Karpas-422 (cell line): ENCODE measurements around the gene PLCE1. TPM values are rescaled to one million over a fixed set of nuclear protein-coding genes. Genes with fewer than 3 reads are reported as not detected.

ENCODE experiments used
- DNase-seq: peaks from one replicate; pipeline ENCODE4 v3.0.0-alpha.2; 2015
- H2AFZ ChIP-seq: fragments of 200-600 bp; sonication (generic); 2 replicates; pipeline ENCODE4 v1.6.1; 2014; ENCODE audit warnings: antibody characterized with exemption, low read length, mixed read lengths
- H3K27ac ChIP-seq: fragments of 200-600 bp; sonication (generic); 2 replicates; pipeline ENCODE4 v1.5.1; 2014; ENCODE audit warnings: mild to moderate bottlenecking, low read length, moderate library complexity
- H3K27me3 ChIP-seq: fragments of 200-600 bp; sonication (generic); 2 replicates; pipeline ENCODE4 v1.6.1; 2014; ENCODE audit warnings: low read length, mixed read lengths
- H3K36me3 ChIP-seq: fragments of 200-600 bp; sonication (generic); 2 replicates; pipeline ENCODE4 v1.6.1; 2014; ENCODE audit warnings: low read length, mixed read lengths; ENCODE audit not compliant: insufficient read depth
- H3K4me1 ChIP-seq: fragments of 200-600 bp; sonication (generic); 2 replicates; pipeline ENCODE4 v1.6.1; 2014; ENCODE audit warnings: mild to moderate bottlenecking, low read length, mixed read lengths
- H3K4me2 ChIP-seq: fragments of 200-600 bp; sonication (generic); 2 replicates; pipeline ENCODE4 v1.6.1; 2014; ENCODE audit warnings: low read length, low read depth, mild to moderate bottlenecking; ENCODE audit not compliant: poor library complexity, severe bottlenecking
- H3K4me3 ChIP-seq: fragments of 200-600 bp; sonication (generic); 2 replicates; pipeline ENCODE4 v1.5.1; 2014; ENCODE audit warnings: mild to moderate bottlenecking, antibody characterized with exemption, low read length, mixed read lengths
- H3K79me2 ChIP-seq: fragments of 200-600 bp; sonication (generic); 2 replicates; pipeline ENCODE4 v1.6.1; 2014; ENCODE audit warnings: mild to moderate bottlenecking, low read length, mixed read lengths
- H3K9ac ChIP-seq: fragments of 200-600 bp; sonication (generic); 2 replicates; pipeline ENCODE4 v1.6.0; 2014; ENCODE audit warnings: low read length
- H3K9me2 ChIP-seq: fragments of 200-600 bp; sonication (generic), shearing (Covaris generic); replicated peaks from 2 replicates; pipeline ENCODE4 v1.6.0; 2014; ENCODE audit warnings: mild to moderate bottlenecking, low read length, moderate library complexity; ENCODE audit not compliant: insufficient read depth
- H3K9me3 ChIP-seq: fragments of 300-700, 200-600 bp; sonication (generic); 2 replicates; pipeline ENCODE4 v1.6.1; 2014; ENCODE audit warnings: low read length, mixed read lengths
- H4K20me1 ChIP-seq: fragments of 200-600 bp; sonication (generic); 2 replicates; pipeline ENCODE4 v1.6.1; 2014; ENCODE audit warnings: mild to moderate bottlenecking, antibody characterized with exemption, low read length, low read depth; ENCODE audit not compliant: insufficient read depth
- total RNA-seq: library from RNA; depleted of rRNA; stranded (reverse); fragments of >200 nt; shearing (Covaris generic); gene quantifications from 2 replicates; pipeline ENCODE4 v1.2.3, GENCODE V29; 2014; ENCODE audit warnings: low replicate concordance

PLCE1 gene
- total RNA-seq, 1 experiment from 2014 or later: not detected

GRCh38 chr10:94005050-94005449 is 11.3 kb downstream of the PLCE1 start:
- Histone ChIP-seq H3K4me1 (no peaks in the 10 kb centered on the region), H3K9ac (no peak overlapping the region), H3K4me3 (no peak overlapping the region), H3K9me3 (no peaks in the 10 kb centered on the region), H4K20me1 (no peaks in the 10 kb centered on the region), H3K27ac (no peak overlapping the region), H3K9me2 (no peaks in the 10 kb centered on the region), H3K27me3 (no peaks in the 10 kb centered on the region), H3K4me2 (no peak overlapping the region), H2AFZ (no peak overlapping the region), H3K79me2 (no peaks in the 10 kb centered on the region), H3K36me3 (no peaks in the 10 kb centered on the region)
- DNase-seq: no peak

GRCh38 chr10:94006591-94007550 is 13.1 kb downstream of the PLCE1 start:
- H3K9ac ChIP-seq: no peak overlapping the region
- no peaks in the 10 kb centered on the region for H4K20me1 ChIP-seq
- H3K27me3 ChIP-seq: no peaks in the 10 kb centered on the region
- H3K27ac ChIP-seq: no peak overlapping the region
- H3K36me3 ChIP-seq: no peaks in the 10 kb centered on the region
- H3K9me3 ChIP-seq: no peaks in the 10 kb centered on the region
- H3K79me2 ChIP-seq: no peaks in the 10 kb centered on the region
- no peak overlapping the region for H3K4me3 ChIP-seq
- no peak for DNase-seq
- no peak overlapping the region for H2AFZ ChIP-seq
- H3K4me2 ChIP-seq: no peak overlapping the region
- H3K4me1 ChIP-seq: no peaks in the 10 kb centered on the region
- no peaks in the 10 kb centered on the region for H3K9me2 ChIP-seq

GRCh38 chr10:94008526-94008925 is 14.8 kb downstream of the PLCE1 start:
- Histone ChIP-seq H3K4me3 (no peak overlapping the region), H3K9ac (no peak overlapping the region), H3K4me2 (no peak overlapping the region), H3K9me2 (no peaks in the 10 kb centered on the region), H3K36me3 (no peaks in the 10 kb centered on the region), H3K9me3 (no peaks in the 10 kb centered on the region), H2AFZ (no peak overlapping the region), H3K79me2 (no peaks in the 10 kb centered on the region), H3K27ac (no peak overlapping the region), H3K27me3 (no peaks in the 10 kb centered on the region), H3K4me1 (no peaks in the 10 kb centered on the region), H4K20me1 (no peaks in the 10 kb centered on the region)
- DNase-seq: no peak

DNA sequence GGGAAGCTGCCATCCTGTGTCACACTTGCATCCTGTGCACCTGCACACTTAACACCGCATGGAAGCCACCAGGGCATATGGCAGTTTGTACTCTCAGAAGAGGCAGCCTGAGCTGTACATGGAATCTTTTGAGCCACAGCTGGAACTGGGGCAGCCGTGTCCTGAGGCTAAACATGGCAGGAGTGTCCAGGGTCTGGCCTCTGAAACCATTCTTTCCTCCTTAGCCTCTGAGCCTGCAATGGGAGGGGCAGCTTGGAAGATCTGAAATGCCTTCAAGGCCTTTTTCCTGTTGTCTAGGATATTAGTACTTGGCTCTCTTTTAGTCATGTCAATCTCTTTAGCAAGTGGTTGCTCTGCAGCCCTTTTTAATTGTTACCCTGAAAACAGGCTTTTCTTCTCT is 16.4 kb downstream of the PLCE1 start:
- Histone ChIP-seq H3K27ac (no peak overlapping the region), H3K4me2 (no peak overlapping the region), H3K27me3 (no peaks in the 10 kb centered on the region), H3K36me3 (no peaks in the 10 kb centered on the region), H3K4me1 (no peaks in the 10 kb centered on the region), H4K20me1 (no peaks in the 10 kb centered on the region), H3K9me2 (no peaks in the 10 kb centered on the region), H3K9me3 (no peaks in the 10 kb centered on the region), H3K9ac (no peak overlapping the region), H3K4me3 (no peak overlapping the region), H2AFZ (no peak overlapping the region), H3K79me2 (no peaks in the 10 kb centered on the region)
- no peak for DNase-seq

GRCh38 chr10:94010886-94011285 is 17.2 kb downstream of the PLCE1 start:
- Histone ChIP-seq H3K79me2 (no peaks in the 10 kb centered on the region), H3K4me1 (no peaks in the 10 kb centered on the region), H3K4me2 (no peak overlapping the region), H4K20me1 (no peaks in the 10 kb centered on the region), H2AFZ (no peak overlapping the region), H3K9me3 (no peaks in the 10 kb centered on the region), H3K4me3 (no peak overlapping the region), H3K36me3 (no peaks in the 10 kb centered on the region), H3K27ac (no peak overlapping the region), H3K9ac (no peak overlapping the region), H3K27me3 (no peaks in the 10 kb centered on the region), H3K9me2 (no peaks in the 10 kb centered on the region)
- DNase-seq: no peak

DNA sequence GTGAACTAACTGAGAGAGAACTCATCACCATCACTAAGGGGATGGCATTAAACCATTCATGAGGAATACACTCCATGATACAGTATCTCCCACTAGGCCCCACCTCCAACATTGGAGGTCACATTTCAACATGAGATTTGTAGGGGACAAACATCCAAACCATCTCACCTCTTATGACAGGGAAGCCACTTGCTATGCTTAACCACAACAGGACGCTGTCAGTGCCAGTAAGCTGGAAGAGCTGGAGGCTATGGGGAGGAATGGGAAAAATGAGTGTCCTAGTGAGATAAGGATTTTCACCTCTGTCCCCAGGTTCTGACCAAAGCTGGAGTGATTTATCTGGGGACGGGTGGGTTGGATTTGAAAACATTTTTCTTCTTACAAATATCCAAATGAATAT is 17.6 kb downstream of the PLCE1 start:
- H3K9ac ChIP-seq: no peak overlapping the region
- H3K4me3 ChIP-seq: no peak overlapping the region
- H3K79me2 ChIP-seq: no peaks in the 10 kb centered on the region
- H3K9me2 ChIP-seq: no peaks in the 10 kb centered on the region
- H3K36me3 ChIP-seq: no peaks in the 10 kb centered on the region
- H3K4me2 ChIP-seq: no peak overlapping the region
- DNase-seq: no peak
- no peak overlapping the region for H3K27ac ChIP-seq
- H4K20me1 ChIP-seq: no peaks in the 10 kb centered on the region
- H2AFZ ChIP-seq: no peak overlapping the region
- no peaks in the 10 kb centered on the region for H3K4me1 ChIP-seq
- no peaks in the 10 kb centered on the region for H3K9me3 ChIP-seq
- no peaks in the 10 kb centered on the region for H3K27me3 ChIP-seq

DNA sequence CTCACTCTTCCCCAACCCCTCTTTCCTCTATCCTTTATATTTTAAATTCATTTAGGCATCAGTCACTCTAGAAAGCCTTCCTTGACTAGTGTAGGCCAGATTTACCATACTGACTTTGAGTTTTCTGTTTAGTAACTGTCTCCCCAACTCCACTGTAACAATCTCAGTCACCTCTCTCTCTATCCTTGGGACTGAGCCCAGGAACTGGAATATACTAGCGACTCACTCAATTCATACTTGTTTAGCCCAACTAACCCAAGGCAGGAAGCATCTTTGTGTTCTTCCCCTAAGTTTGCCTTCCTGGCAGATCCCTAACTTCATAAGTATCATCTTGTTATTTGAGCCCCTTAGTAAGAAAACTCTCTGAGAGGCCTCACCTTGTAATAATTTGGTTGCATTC is 19.1 kb downstream of the PLCE1 start:
- Histone ChIP-seq H3K9me3 (no peaks in the 10 kb centered on the region), H3K36me3 (no peaks in the 10 kb centered on the region), H3K9me2 (no peaks in the 10 kb centered on the region), H3K27ac (no peak overlapping the region), H3K4me1 (no peaks in the 10 kb centered on the region), H3K79me2 (no peaks in the 10 kb centered on the region), H4K20me1 (no peaks in the 10 kb centered on the region), H3K4me2 (no peak overlapping the region), H3K9ac (no peak overlapping the region), H3K27me3 (no peaks in the 10 kb centered on the region), H3K4me3 (no peak overlapping the region), H2AFZ (no peak overlapping the region)
- DNase-seq: no peak

DNA sequence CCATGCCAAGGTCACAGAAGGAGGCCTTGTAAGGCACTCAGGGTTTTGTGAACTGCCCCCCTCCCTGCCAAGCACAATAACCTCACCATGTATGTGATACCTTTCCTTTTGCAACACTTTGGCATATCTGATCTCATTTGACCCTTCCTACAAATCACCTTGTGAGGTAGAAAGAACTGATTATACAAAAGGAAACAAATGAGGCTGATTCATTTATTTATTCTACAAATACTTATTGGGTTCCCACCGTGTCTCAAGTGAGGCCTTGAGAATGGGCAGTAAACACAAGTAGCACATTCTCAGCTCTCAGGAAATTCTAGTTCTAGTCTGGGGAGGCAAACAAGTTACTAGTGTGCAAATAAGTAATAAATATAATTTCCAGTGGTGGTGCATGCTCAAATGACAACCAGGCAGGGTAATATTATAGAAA is 19.6 kb downstream of the PLCE1 start:
- Histone ChIP-seq H2AFZ (no peak overlapping the region), H4K20me1 (no peaks in the 10 kb centered on the region)
- no peak for DNase-seq

More for the DNA sequence above, 19.6 kb downstream of the PLCE1 start:
- Histone ChIP-seq H3K4me2 (no peak overlapping the region), H3K9me2 (no peaks in the 10 kb centered on the region), H3K36me3 (no peaks in the 10 kb centered on the region), H3K4me1 (no peaks in the 10 kb centered on the region), H3K27ac (no peak overlapping the region), H3K27me3 (no peaks in the 10 kb centered on the region), H3K9me3 (no peaks in the 10 kb centered on the region), H3K4me3 (no peak overlapping the region), H3K9ac (no peak overlapping the region), H3K79me2 (no peaks in the 10 kb centered on the region)
